ENCODE measurements around the gene PRPF19. TPM values are rescaled to one million over a fixed set of nuclear protein-coding genes. Genes with fewer than 3 reads are reported as not detected.
A peak's percentile ranks its signal among the peaks of the same experiment; 100 is the strongest.

Gene PRPF19
- total and polyA plus RNA-seq, 9 of the 15 experiments (the other 6 are each of a cell fraction or from before 2014, with no cell fraction given), result 9.4 to 212 (median 73.2) TPM

DNA sequence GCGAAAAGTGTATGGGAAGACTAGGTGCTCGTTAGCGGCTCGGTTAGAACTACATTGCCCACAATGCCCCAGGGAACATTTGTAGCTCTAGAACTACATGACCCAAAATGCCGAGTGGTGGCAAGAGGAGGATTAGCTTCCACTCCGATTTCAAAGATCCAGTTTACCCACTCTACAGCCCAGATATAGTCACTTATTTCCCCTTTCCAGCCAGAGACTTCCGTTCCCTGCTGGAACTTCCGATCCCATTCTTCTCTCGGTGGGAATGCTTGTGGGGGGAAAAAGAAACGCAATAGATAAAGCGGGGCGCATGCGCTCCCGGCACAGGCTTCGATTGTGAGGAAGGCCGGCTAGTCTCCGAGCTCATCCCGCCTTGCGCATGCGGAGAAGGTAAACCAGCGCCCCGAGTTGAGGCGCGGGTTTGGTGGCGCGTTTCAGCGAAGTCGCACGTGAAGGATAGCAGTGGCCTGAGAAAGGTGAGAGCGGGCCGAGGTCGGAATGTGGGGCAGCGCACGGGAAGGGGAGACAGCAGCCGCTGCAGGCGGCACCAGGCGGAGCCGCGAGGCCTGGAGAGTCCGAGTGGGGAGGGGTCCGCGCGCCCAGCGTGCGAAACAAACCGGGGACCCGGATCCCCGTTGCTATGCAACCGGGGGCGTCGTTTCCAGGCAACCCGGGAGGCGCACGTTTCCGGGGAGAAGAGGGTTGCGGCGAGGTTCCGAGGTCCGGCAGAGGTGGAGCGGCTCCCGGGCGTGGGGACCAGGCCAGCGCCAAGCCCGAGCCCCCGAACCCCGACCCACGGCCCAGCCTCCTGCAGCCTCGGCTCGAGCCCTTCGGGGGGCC is 7.6 kb upstream of the PRPF19 start, which contains the start of gene TMEM109 (continued):
- TF ChIP-seq, protein P1, sequence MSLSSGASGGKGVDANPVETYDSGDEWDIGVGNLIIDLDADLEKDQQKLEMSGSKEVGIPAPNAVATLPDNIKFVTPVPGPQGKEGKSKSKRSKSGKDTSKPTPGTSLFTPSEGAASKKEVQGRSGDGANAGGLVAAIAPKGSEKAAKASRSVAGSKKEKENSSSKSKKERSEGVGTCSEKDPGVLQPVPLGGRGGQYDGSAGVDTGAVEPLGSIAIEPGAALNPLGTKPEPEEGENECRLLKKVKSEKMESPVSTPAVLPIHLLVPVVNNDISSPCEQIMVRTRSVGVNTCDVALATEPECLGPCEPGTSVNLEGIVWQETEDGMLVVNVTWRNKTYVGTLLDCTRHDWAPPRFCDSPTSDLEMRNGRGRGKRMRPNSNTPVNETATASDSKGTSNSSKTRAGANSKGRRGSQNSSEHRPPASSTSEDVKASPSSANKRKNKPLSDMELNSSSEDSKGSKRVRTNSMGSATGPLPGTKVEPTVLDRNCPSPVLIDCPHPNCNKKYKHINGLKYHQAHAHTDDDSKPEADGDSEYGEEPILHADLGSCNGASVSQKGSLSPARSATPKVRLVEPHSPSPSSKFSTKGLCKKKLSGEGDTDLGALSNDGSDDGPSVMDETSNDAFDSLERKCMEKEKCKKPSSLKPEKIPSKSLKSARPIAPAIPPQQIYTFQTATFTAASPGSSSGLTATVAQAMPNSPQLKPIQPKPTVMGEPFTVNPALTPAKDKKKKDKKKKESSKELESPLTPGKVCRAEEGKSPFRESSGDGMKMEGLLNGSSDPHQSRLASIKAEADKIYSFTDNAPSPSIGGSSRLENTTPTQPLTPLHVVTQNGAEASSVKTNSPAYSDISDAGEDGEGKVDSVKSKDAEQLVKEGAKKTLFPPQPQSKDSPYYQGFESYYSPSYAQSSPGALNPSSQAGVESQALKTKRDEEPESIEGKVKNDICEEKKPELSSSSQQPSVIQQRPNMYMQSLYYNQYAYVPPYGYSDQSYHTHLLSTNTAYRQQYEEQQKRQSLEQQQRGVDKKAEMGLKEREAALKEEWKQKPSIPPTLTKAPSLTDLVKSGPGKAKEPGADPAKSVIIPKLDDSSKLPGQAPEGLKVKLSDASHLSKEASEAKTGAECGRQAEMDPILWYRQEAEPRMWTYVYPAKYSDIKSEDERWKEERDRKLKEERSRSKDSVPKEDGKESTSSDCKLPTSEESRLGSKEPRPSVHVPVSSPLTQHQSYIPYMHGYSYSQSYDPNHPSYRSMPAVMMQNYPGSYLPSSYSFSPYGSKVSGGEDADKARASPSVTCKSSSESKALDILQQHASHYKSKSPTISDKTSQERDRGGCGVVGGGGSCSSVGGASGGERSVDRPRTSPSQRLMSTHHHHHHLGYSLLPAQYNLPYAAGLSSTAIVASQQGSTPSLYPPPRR (CRISPR knock-in tag; IDR thresholded peaks at IDR 0.05; ENCODE audit: borderline replicate concordance), result peak; percentile 65
- no peak for TF ChIP-seq NFE2 (IDR thresholded peaks at IDR 0.05; ENCODE audit: low read depth)
- TF ChIP-seq EWSR1 (IDR thresholded peaks at IDR 0.05; ENCODE audit: borderline replicate concordance, low read depth, partially characterized antibody), result no peak
- TF ChIP-seq ETV5 (CRISPR knock-in tag; IDR thresholded peaks at IDR 0.05; ENCODE audit: low read depth), result peak; percentile 60; the same call in 1 of the 2 replicates
- TF ChIP-seq ZNF695 (CRISPR knock-in tag; IDR thresholded peaks at IDR 0.05), result no peak
- no peak for TF ChIP-seq HOXB6 (CRISPR knock-in tag; IDR thresholded peaks at IDR 0.05; ENCODE audit: borderline replicate concordance)
- TF ChIP-seq CXXC5 (CRISPR knock-in tag; IDR thresholded peaks at IDR 0.05), result peak; percentile 80
- TF ChIP-seq NR2C1 (IDR thresholded peaks at IDR 0.05), result no peak; the same call in 1 of the 2 replicates
- TF ChIP-seq NR2C1 (tag; IDR thresholded peaks at IDR 0.05), result peak; percentile 75
- no peak for TF ChIP-seq ZNF24 (IDR thresholded peaks at IDR 0.05)
- TF ChIP-seq ZNF217 (CRISPR knock-in tag; IDR thresholded peaks at IDR 0.05), result no peak
- 0 out of 2 replicates have a peak, but pooled peaks have one; percentile 19 for TF ChIP-seq SPI1 (IDR thresholded peaks at IDR 0.05; ENCODE audit: borderline replicate concordance, low read depth, low read length)
- peak; percentile 68 for TF ChIP-seq EP400 (IDR thresholded peaks at IDR 0.05)
- TF ChIP-seq KLF6 (CRISPR knock-in tag; IDR thresholded peaks at IDR 0.05; ENCODE audit: borderline replicate concordance), result peak; percentile 67; the same call in 1 of the 2 replicates
- no peak for TF ChIP-seq SMARCA5 (IDR thresholded peaks at IDR 0.05)
- no peak for TF ChIP-seq SRSF1 (IDR thresholded peaks at IDR 0.05; ENCODE audit: low read depth, low read length)
- TF ChIP-seq NFYB (IDR thresholded peaks at IDR 0.05; ENCODE audit: extremely low read depth, insufficient read length), result no peak
- no peak for TF ChIP-seq ZBTB8A (IDR thresholded peaks at IDR 0.05; ENCODE audit: partially characterized antibody)
- TF ChIP-seq FOXA3 (CRISPR knock-in tag; conservative IDR thresholded peaks at IDR 0.05 in 1 of 2, IDR thresholded peaks at IDR 0.05 in 1 of 2), result peak in 1 of 2 experiments; percentile 69; a peak in 1 of 4 replicates
- peak; percentile 80 for TF ChIP-seq HDAC8 (tag; IDR thresholded peaks at IDR 0.05)
- TF ChIP-seq, protein P2, sequence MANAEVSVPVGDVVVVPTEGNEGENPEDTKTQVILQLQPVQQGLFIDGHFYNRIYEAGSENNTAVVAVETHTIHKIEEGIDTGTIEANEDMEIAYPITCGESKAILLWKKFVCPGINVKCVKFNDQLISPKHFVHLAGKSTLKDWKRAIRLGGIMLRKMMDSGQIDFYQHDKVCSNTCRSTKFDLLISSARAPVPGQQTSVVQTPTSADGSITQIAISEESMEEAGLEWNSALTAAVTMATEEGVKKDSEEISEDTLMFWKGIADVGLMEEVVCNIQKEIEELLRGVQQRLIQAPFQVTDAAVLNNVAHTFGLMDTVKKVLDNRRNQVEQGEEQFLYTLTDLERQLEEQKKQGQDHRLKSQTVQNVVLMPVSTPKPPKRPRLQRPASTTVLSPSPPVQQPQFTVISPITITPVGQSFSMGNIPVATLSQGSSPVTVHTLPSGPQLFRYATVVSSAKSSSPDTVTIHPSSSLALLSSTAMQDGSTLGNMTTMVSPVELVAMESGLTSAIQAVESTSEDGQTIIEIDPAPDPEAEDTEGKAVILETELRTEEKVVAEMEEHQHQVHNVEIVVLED (CRISPR knock-in tag; IDR thresholded peaks at IDR 0.05), result no peak
- 0 out of 2 replicates have a peak, but pooled peaks have one; percentile 43 for TF ChIP-seq ZNF75A (CRISPR knock-in tag; IDR thresholded peaks at IDR 0.05)
- 0 out of 2 replicates have a peak, but pooled peaks have one; percentile 62 for TF ChIP-seq RHOXF2B (CRISPR knock-in tag; conservative IDR thresholded peaks at IDR 0.05)
